ENCODE results near the gene PCBP2.
"Not testable (repeated sequence)": the region's sequence is repeated elsewhere in the genome, so short reads cannot be mapped to it uniquely, and the experiment has no call there.

PCBP2 gene

GRCh38 chr12:53476769-53477209, 24.9 kb downstream of the PCBP2 start:
- Histone ChIP-seq H3K36me3 (ENCODE audit: control insufficient read depth in 1 of 2, insufficient read depth in 2 of 2, low read length in 2 of 2) (peaks cover 75 to 80% of the 10 kb centered on the region in 2 donors), H3K27me3 (ENCODE audit: low read depth, low read length) (no peaks in the 10 kb centered on the region), H3K4me1 (ENCODE audit: control insufficient read depth in 1 of 2, insufficient read depth in 2 of 2, low read length in 2 of 2) (peaks cover 3 to 53% of the 10 kb centered on the region in 2 donors), H3K4me3 (ENCODE audit: low read depth in 1 of 2, low read length in 2 of 2) (no peak overlapping the region), H3K27ac (ENCODE audit: low read length) (no peak overlapping the region), H3K9me3 (ENCODE audit: control insufficient read depth in 1 of 2, low read length in 2 of 2) (no peaks in the 10 kb centered on the region)

DNA sequence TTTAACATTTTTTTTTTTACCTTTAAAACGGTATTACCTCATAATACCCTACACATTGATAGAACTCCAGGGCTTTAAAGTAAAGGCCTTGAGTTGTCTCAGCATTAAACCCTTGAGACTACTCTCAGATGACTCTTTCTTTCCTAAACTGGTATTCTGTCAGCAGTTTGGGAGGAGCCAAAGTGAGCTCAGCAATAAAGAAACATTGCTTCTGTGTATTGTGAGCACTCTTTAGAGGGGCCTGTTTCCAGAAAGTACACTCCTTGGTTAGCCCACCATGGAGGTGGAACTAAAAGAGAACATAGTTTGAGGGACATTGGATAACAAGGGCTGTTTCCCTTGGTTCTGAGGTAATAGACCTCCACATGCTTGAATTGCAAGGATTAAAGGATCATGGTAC, 27.0 kb downstream of the PCBP2 start:
- peaks cover 0 to 33% of the 10 kb centered on the region in 2 donors for H3K4me1 ChIP-seq (ENCODE audit: control insufficient read depth in 1 of 2, insufficient read depth in 2 of 2, low read length in 2 of 2)
- H3K4me3 ChIP-seq (ENCODE audit: low read depth in 1 of 2, low read length in 2 of 2) = no peak overlapping the region
- no peaks in the 10 kb centered on the region for H3K27me3 ChIP-seq (ENCODE audit: low read depth, low read length)
- peak overlapping the region; percentile 4 for H3K27ac ChIP-seq (ENCODE audit: low read length)
- H3K36me3 ChIP-seq (ENCODE audit: control insufficient read depth in 1 of 2, insufficient read depth in 2 of 2, low read length in 2 of 2) = peaks cover 75 to 76% of the 10 kb centered on the region in 2 donors
- H3K9me3 ChIP-seq (ENCODE audit: control insufficient read depth in 1 of 2, low read length in 2 of 2) = no peaks in the 10 kb centered on the region

DNA sequence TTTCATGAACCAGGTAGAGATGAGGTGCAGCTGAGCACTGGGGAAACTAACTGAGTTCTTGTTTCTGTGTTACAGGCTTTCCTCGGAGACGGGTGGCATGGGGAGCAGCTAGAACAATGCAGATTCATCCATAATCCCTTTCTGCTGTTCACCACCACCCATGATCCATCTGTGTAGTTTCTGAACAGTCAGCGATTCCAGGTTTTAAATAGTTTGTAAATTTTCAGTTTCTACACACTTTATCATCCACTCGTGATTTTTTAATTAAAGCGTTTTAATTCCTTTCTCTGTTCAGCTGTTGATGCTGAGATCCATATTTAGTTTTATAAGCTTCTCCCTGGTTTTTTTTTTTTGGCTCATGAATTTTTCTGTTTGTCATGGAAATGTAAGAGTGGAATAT, 27.4 kb downstream of the PCBP2 start:
- Histone ChIP-seq H3K27me3 (ENCODE audit: low read depth, low read length) (no peaks in the 10 kb centered on the region), H3K4me3 (ENCODE audit: low read depth in 1 of 2, low read length in 2 of 2) (no peak overlapping the region), H3K9me3 (ENCODE audit: control insufficient read depth in 1 of 2, low read length in 2 of 2) (no peaks in the 10 kb centered on the region), H3K27ac (ENCODE audit: low read length) (peak overlapping the region; percentile 4), H3K4me1 (ENCODE audit: control insufficient read depth in 1 of 2, insufficient read depth in 2 of 2, low read length in 2 of 2) (peaks cover 0 to 28% of the 10 kb centered on the region in 2 donors), H3K36me3 (ENCODE audit: control insufficient read depth in 1 of 2, insufficient read depth in 2 of 2, low read length in 2 of 2) (peaks cover 74 to 76% of the 10 kb centered on the region in 2 donors)

DNA sequence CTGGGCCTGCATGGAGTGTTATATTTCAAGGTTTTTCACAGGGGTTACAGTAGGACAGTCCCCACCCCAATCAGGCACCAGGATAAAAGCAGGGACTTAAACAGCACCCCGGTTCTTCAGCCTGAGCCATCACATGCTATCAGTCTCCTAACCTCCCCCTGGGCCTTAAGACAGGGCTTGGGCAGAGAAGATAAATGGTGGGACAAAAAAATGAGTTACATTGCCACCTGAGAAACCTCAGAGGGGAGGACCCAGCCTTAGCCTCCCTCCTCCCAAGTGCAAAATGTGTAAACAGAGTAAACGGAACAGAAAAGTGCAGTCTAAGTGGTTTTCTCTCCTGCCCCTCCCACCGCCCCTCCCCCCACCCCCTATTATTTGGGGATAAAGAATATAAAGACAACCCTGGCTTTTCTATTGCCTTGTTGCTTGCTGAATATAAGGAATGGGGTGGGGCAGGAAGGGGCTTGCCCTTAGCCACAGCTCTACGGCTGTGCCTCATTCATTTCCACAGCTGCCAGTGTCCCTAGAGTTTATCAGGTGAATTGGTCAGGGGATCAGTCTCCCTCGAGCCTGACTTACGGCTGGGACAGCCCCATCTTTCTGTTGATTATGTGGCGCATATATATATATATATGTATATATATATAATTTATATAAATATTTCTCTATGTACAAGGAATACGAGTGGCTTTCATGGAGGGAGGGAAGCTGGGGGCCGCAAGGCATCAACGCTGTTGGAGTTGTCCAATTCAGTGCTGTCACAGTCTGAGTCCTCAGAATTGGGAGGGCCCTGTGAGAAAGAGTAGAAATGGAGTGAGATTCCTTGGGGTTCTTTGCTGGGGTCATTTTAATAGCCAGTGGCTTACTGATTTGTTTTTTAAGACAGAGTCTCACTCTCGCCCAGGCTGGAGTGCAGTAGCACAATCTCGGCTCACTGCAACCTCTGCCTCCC, 28.9 kb downstream of the PCBP2 start:
- H3K36me3 ChIP-seq (ENCODE audit: control insufficient read depth in 1 of 2, insufficient read depth in 2 of 2, low read length in 2 of 2) = peaks cover 72 to 75% of the 10 kb centered on the region in 2 donors
- no peaks in the 10 kb centered on the region for H3K27me3 ChIP-seq (ENCODE audit: low read depth, low read length)
- no peak overlapping the region for H3K4me3 ChIP-seq (ENCODE audit: low read depth in 1 of 2, low read length in 2 of 2)
- H3K27ac ChIP-seq (ENCODE audit: low read length) = no peak overlapping the region
- no peaks in the 10 kb centered on the region for H3K9me3 ChIP-seq (ENCODE audit: control insufficient read depth in 1 of 2, low read length in 2 of 2)
- peaks cover 0 to 14% of the 10 kb centered on the region in 2 donors for H3K4me1 ChIP-seq (ENCODE audit: control insufficient read depth in 1 of 2, insufficient read depth in 2 of 2, low read length in 2 of 2)

GRCh38 chr12:53481458-53481857, 29.6 kb downstream of the PCBP2 start:
- not testable (repeated sequence) for H3K4me3 ChIP-seq (ENCODE audit: low read depth in 1 of 2, low read length in 2 of 2); H3K9me3 ChIP-seq (ENCODE audit: control insufficient read depth in 1 of 2, low read length in 2 of 2); H3K4me1 ChIP-seq (ENCODE audit: control insufficient read depth in 1 of 2, insufficient read depth in 2 of 2, low read length in 2 of 2); H3K27me3 ChIP-seq (ENCODE audit: low read depth, low read length); H3K27ac ChIP-seq (ENCODE audit: low read length)
- H3K36me3 ChIP-seq (ENCODE audit: control insufficient read depth in 1 of 2, insufficient read depth in 2 of 2, low read length in 2 of 2) = peaks cover 72 to 75% of the 10 kb centered on the region in 2 donors

- H3K36me3 ChIP-seq (ENCODE audit: control insufficient read depth in 1 of 2, insufficient read depth in 2 of 2, low read length in 2 of 2) = peaks cover 68 to 78% of the 10 kb centered on the region in 2 donors
Measured at GRCh38 chr12:53481939-53482586, 30.2 kb downstream of the PCBP2 start.

DNA sequence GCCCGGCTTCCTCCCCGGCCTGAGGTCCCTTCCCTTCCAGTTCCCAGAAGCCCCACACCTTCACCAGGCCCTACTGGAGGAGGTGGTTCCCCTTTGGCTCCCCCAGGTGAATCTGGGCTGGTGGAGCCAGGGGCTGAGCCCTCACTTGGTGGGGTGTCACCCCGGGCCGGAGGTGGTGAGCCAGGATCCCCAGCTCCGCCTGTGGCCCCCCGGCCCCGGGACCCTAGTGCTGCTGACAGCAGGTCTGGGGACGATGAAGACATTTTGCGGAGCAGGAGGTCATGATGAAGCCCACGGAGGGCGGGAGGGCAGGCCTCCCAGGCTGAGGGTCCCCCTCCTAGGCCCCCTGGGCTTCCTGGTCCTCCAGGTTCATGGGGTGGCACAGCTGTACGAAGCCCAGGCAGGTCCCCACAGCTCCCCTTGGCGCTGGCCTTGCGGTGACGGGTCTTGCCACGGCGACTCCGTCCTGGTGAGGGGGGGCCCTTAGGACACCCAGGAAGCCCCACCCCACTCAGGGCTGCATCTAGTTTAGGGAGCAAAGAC, 30.8 kb downstream of the PCBP2 start:
- Histone ChIP-seq H3K27ac (ENCODE audit: low read length) (no peak overlapping the region), H3K9me3 (ENCODE audit: control insufficient read depth in 1 of 2, low read length in 2 of 2) (no peaks in the 10 kb centered on the region), H3K36me3 (ENCODE audit: control insufficient read depth in 1 of 2, insufficient read depth in 2 of 2, low read length in 2 of 2) (peaks cover 72 to 84% of the 10 kb centered on the region in 2 donors), H3K4me1 (ENCODE audit: control insufficient read depth in 1 of 2, insufficient read depth in 2 of 2, low read length in 2 of 2) (peaks cover 0 to 4% of the 10 kb centered on the region in 2 donors), H3K4me3 (ENCODE audit: low read depth in 1 of 2, low read length in 2 of 2) (no peak overlapping the region), H3K27me3 (ENCODE audit: low read depth, low read length) (no peaks in the 10 kb centered on the region)

More at GRCh38 chr12:53481939-53482586, 30.2 kb downstream of the PCBP2 start:
- H3K4me1 ChIP-seq (ENCODE audit: control insufficient read depth in 1 of 2, insufficient read depth in 2 of 2, low read length in 2 of 2) = peaks cover 0 to 4% of the 10 kb centered on the region in 2 donors
- H3K4me3 ChIP-seq (ENCODE audit: low read depth in 1 of 2, low read length in 2 of 2) = no peak overlapping the region
- H3K27me3 ChIP-seq (ENCODE audit: low read depth, low read length) = no peaks in the 10 kb centered on the region
- H3K9me3 ChIP-seq (ENCODE audit: control insufficient read depth in 1 of 2, low read length in 2 of 2) = no peaks in the 10 kb centered on the region
- H3K27ac ChIP-seq (ENCODE audit: low read length) = no peak overlapping the region

DNA sequence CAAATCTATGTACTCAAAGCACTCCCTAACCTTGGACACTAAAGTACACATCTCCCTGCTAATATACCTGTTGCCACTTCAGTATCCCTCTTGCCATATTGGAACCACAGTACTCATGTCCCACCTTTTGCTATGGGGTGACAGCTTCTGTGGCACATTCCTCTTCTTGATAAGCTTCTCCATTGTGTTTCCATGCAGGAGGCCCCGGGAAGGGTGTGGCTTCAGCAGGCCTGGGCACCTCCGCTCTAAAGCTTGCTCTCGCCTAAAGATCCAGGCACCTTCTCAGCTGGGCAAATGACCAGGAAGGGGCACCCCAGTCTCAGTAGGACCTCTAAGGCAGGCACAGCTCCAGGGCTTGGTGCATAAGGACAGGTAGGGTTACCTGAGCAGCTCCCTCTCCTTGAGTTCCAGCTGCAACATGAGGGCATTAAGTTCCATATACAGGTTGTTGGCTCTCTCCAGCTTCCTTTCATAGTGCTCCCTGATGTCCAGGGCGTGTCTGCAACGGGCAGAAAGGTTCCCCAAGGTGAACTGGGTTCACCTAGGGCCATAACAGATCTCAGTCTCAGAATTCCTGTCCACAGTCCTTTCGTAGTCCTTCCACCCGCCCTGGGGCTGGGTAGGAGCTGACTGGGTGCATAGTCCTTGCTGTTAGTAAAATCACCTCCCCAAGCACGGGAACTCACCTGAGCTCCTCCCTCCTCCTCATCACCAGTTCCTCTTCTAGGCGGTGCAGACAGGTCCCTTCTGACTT, 31.5 kb downstream of the PCBP2 start:
- H3K36me3 ChIP-seq (ENCODE audit: control insufficient read depth in 1 of 2, insufficient read depth in 2 of 2, low read length in 2 of 2) = peaks cover 68 to 84% of the 10 kb centered on the region in 2 donors
- peaks cover 0 to 4% of the 10 kb centered on the region in 2 donors for H3K4me1 ChIP-seq (ENCODE audit: control insufficient read depth in 1 of 2, insufficient read depth in 2 of 2, low read length in 2 of 2)
- H3K27me3 ChIP-seq (ENCODE audit: low read depth, low read length) = no peaks in the 10 kb centered on the region
- H3K4me3 ChIP-seq (ENCODE audit: low read depth in 1 of 2, low read length in 2 of 2) = no peak overlapping the region
- no peak overlapping the region for H3K27ac ChIP-seq (ENCODE audit: low read length)
- H3K9me3 ChIP-seq (ENCODE audit: control insufficient read depth in 1 of 2, low read length in 2 of 2) = no peaks in the 10 kb centered on the region

GRCh38 chr12:53483979-53484377, 32.1 kb downstream of the PCBP2 start:
- H3K27ac ChIP-seq (ENCODE audit: low read length) = no peak overlapping the region
- no peaks in the 10 kb centered on the region for H3K9me3 ChIP-seq (ENCODE audit: control insufficient read depth in 1 of 2, low read length in 2 of 2)
- H3K36me3 ChIP-seq (ENCODE audit: control insufficient read depth in 1 of 2, insufficient read depth in 2 of 2, low read length in 2 of 2) = peaks cover 65 to 78% of the 10 kb centered on the region in 2 donors
- H3K4me3 ChIP-seq (ENCODE audit: low read depth in 1 of 2, low read length in 2 of 2) = no peak overlapping the region
- peaks cover 0 to 4% of the 10 kb centered on the region in 2 donors for H3K4me1 ChIP-seq (ENCODE audit: control insufficient read depth in 1 of 2, insufficient read depth in 2 of 2, low read length in 2 of 2)
- H3K27me3 ChIP-seq (ENCODE audit: low read depth, low read length) = no peaks in the 10 kb centered on the region

GRCh38 chr12:53484686-53485575, 33.0 kb downstream of the PCBP2 start:
- Histone ChIP-seq H3K27me3 (ENCODE audit: low read depth, low read length) (no peaks in the 10 kb centered on the region), H3K27ac (ENCODE audit: low read length) (no peak overlapping the region), H3K9me3 (ENCODE audit: control insufficient read depth in 1 of 2, low read length in 2 of 2) (no peaks in the 10 kb centered on the region), H3K4me3 (ENCODE audit: low read depth in 1 of 2, low read length in 2 of 2) (no peak overlapping the region), H3K4me1 (ENCODE audit: control insufficient read depth in 1 of 2, insufficient read depth in 2 of 2, low read length in 2 of 2) (peaks cover 0 to 4% of the 10 kb centered on the region in 2 donors), H3K36me3 (ENCODE audit: control insufficient read depth in 1 of 2, insufficient read depth in 2 of 2, low read length in 2 of 2) (peaks cover 56 to 69% of the 10 kb centered on the region in 2 donors)

Measured in muscle layer of duodenum (tissue), 2 donors.